ENCODE results near the gene BRINP3. TPM values are rescaled to one million over a fixed set of nuclear protein-coding genes. Genes with fewer than 3 reads are reported as not detected.
A peak's percentile ranks its signal among the peaks of the same experiment; 100 is the strongest.

BRINP3 gene
- total RNA-seq, 1 donor from 2014 or later: not detected

DNA sequence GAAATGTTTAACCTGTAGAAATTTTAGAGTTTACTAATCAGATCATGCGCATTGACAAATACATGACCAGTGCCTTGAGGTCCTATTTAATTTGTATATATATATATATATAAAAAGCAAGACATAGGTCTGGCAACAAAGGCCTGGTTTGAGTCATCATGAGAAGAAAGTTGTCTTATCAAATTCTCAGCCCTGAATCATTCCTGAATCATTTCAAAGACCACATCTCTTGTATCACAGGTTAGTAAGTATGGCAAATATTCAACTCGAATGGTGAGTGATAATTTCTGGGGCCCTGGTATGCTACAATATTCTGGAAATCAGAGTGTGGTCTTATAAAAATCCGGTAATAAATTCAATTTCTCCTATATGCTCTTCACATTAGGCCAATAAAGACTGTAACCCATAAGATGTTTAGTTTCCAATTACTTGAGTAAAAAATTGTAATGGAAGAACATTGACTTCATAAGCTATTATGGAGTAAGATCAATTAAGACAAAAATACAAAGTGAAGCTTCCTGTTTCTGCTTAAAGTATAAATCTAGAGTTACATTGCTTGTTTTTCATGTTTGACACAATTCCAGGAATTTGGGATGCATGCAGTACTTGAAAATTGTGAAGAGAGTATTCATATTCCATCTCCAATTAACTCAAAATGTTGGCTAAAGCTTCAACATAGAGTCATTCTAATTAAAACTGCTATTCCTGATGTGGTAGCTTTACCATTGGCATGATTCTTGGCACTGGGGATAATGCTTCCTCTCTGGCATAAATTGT lies 309.4 kb downstream of the BRINP3 start:
- Histone ChIP-seq H3K79me2 (ENCODE audit: insufficient read depth, low read length) (no peaks in the 10 kb centered on the region), H3K27ac (ENCODE audit: low read depth, low read length) (peak overlapping the region; percentile 87), H3K4me2 (ENCODE audit: low read length) (peak overlapping the region; percentile 61), H3K4me3 (ENCODE audit: insufficient read depth, low read depth, low read length) (no peak overlapping the region), H3K27me3 (ENCODE audit: insufficient read depth, low read length) (no peaks in the 10 kb centered on the region), H3K9ac (ENCODE audit: low read length) (peak overlapping the region; percentile 60), H3K36me3 (ENCODE audit: insufficient read depth, low read length) (no peaks in the 10 kb centered on the region), H2AFZ (ENCODE audit: low read depth, low read length) (peak overlapping the region; percentile 7), H3K9me3 (ENCODE audit: insufficient read depth, low read depth, low read length) (no peaks in the 10 kb centered on the region), H3K4me1 (ENCODE audit: insufficient read depth, low read length) (peaks cover 36% of the 10 kb centered on the region), H4K20me1 (ENCODE audit: insufficient read depth, low read length) (no peaks in the 10 kb centered on the region)
- FAIRE-seq (no peak), DNase-seq (ENCODE audit: low read depth) (peak; percentile 97)
- Mint-ChIP-seq H3K9me3 (ENCODE audit: unreplicated experiment) (no peaks in the 10 kb centered on the region), H3K27me3 (ENCODE audit: low read depth, unreplicated experiment) (no peaks in the 10 kb centered on the region), H3K36me3 (ENCODE audit: low read depth, unreplicated experiment) (no peaks in the 10 kb centered on the region), H3K4me1 (ENCODE audit: low read depth, unreplicated experiment) (peaks cover 21% of the 10 kb centered on the region), H3K27ac (ENCODE audit: unreplicated experiment) (no peak overlapping the region), H3K4me3 (ENCODE audit: unreplicated experiment) (no peak overlapping the region)
- no peak for TF ChIP-seq EZH2 (IDR thresholded peaks at IDR 0.05; ENCODE audit: insufficient read depth, low read length)

DNA sequence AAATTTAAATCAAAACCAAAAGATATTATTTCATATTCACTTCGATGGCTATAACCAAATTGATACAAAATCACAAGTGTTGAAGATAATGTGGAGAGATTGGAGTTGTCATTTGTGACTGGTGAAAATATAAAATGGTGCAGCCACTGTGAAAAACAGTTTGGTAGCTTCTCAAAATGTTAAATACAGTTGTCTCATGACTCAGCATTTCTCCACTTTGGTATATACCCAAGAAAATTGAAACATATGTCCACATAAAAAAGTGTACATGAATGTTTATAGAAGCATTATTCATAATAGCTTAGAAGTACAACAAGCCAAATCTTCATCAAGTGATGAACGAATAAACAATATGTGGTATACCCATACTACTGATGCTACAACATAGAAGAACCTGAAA lies 318.5 kb downstream of the BRINP3 start:
- Histone ChIP-seq H3K4me3 (ENCODE audit: insufficient read depth, low read depth, low read length) (no peak overlapping the region), H3K4me1 (ENCODE audit: insufficient read depth, low read length) (no peaks in the 10 kb centered on the region), H3K4me2 (ENCODE audit: low read length) (no peak overlapping the region), H3K9me3 (ENCODE audit: insufficient read depth, low read depth, low read length) (no peaks in the 10 kb centered on the region), H3K27ac (ENCODE audit: low read depth, low read length) (no peak overlapping the region), H3K9ac (ENCODE audit: low read length) (no peak overlapping the region), H4K20me1 (ENCODE audit: insufficient read depth, low read length) (no peaks in the 10 kb centered on the region), H3K36me3 (ENCODE audit: insufficient read depth, low read length) (no peaks in the 10 kb centered on the region), H3K79me2 (ENCODE audit: insufficient read depth, low read length) (no peaks in the 10 kb centered on the region), H2AFZ (ENCODE audit: low read depth, low read length) (no peak overlapping the region), H3K27me3 (ENCODE audit: insufficient read depth, low read length) (no peaks in the 10 kb centered on the region)
- DNase-seq (ENCODE audit: low read depth): no peak
- Mint-ChIP-seq H3K27ac (ENCODE audit: unreplicated experiment) (no peak overlapping the region), H3K36me3 (ENCODE audit: low read depth, unreplicated experiment) (no peaks in the 10 kb centered on the region), H3K27me3 (ENCODE audit: low read depth, unreplicated experiment) (no peaks in the 10 kb centered on the region), H3K9me3 (ENCODE audit: unreplicated experiment) (peaks cover 3% of the 10 kb centered on the region), H3K4me3 (ENCODE audit: unreplicated experiment) (no peak overlapping the region), H3K4me1 (ENCODE audit: low read depth, unreplicated experiment) (no peaks in the 10 kb centered on the region)
- FAIRE-seq: no peak
- TF ChIP-seq, protein P1, sequence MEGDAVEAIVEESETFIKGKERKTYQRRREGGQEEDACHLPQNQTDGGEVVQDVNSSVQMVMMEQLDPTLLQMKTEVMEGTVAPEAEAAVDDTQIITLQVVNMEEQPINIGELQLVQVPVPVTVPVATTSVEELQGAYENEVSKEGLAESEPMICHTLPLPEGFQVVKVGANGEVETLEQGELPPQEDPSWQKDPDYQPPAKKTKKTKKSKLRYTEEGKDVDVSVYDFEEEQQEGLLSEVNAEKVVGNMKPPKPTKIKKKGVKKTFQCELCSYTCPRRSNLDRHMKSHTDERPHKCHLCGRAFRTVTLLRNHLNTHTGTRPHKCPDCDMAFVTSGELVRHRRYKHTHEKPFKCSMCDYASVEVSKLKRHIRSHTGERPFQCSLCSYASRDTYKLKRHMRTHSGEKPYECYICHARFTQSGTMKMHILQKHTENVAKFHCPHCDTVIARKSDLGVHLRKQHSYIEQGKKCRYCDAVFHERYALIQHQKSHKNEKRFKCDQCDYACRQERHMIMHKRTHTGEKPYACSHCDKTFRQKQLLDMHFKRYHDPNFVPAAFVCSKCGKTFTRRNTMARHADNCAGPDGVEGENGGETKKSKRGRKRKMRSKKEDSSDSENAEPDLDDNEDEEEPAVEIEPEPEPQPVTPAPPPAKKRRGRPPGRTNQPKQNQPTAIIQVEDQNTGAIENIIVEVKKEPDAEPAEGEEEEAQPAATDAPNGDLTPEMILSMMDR (IDR thresholded peaks at IDR 0.05; ENCODE audit: insufficient read depth, low read depth, low read length): no peak
- TF ChIP-seq EZH2 (IDR thresholded peaks at IDR 0.05; ENCODE audit: insufficient read depth, low read length): no peak

DNA sequence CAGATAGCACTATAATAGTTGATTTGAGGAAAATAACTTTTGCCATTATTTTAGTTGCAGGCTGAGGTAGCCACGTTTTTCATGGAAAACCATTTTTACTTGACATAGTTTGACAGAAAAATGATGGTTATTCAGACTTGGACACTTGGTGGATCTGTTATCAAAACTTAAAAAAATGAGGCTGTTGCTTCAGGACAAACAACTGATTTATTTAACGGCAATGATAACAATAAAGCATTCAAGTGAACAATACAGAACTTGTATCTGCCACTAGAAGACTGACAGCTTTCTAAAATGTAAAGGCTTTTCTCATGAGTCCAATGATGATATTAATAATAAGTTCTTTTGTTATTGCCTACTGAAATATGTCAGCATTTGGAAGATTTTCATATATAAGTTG lies 322.9 kb downstream of the BRINP3 start:
- H3K27me3 ChIP-seq (ENCODE audit: insufficient read depth, low read length): no peaks in the 10 kb centered on the region

More for the DNA sequence above, 322.9 kb downstream of the BRINP3 start:
- no peak for FAIRE-seq
- no peaks in the 10 kb centered on the region for H3K9me3 ChIP-seq (ENCODE audit: insufficient read depth, low read depth, low read length)
- H3K4me1 ChIP-seq (ENCODE audit: insufficient read depth, low read length): no peaks in the 10 kb centered on the region
- no peaks in the 10 kb centered on the region for H4K20me1 ChIP-seq (ENCODE audit: insufficient read depth, low read length)
- H3K4me2 ChIP-seq (ENCODE audit: low read length): no peak overlapping the region
- H3K27me3 Mint-ChIP-seq (ENCODE audit: low read depth, unreplicated experiment): no peaks in the 10 kb centered on the region
- H3K4me1 Mint-ChIP-seq (ENCODE audit: low read depth, unreplicated experiment): no peaks in the 10 kb centered on the region
- TF ChIP-seq, protein P1 (IDR thresholded peaks at IDR 0.05; ENCODE audit: insufficient read depth, low read depth, low read length): no peak
- no peak for TF ChIP-seq EZH2 (IDR thresholded peaks at IDR 0.05; ENCODE audit: insufficient read depth, low read length)
- H2AFZ ChIP-seq (ENCODE audit: low read depth, low read length): no peak overlapping the region
- H3K27ac ChIP-seq (ENCODE audit: low read depth, low read length): no peak overlapping the region
- H3K36me3 Mint-ChIP-seq (ENCODE audit: low read depth, unreplicated experiment): no peaks in the 10 kb centered on the region
- no peak for DNase-seq (ENCODE audit: low read depth)
- H3K9ac ChIP-seq (ENCODE audit: low read length): no peak overlapping the region
- no peak overlapping the region for H3K4me3 ChIP-seq (ENCODE audit: insufficient read depth, low read depth, low read length)
- peaks cover 3% of the 10 kb centered on the region for H3K9me3 Mint-ChIP-seq (ENCODE audit: unreplicated experiment)
- H3K27ac Mint-ChIP-seq (ENCODE audit: unreplicated experiment): no peak overlapping the region
- no peaks in the 10 kb centered on the region for H3K79me2 ChIP-seq (ENCODE audit: insufficient read depth, low read length)
- no peak overlapping the region for H3K4me3 Mint-ChIP-seq (ENCODE audit: unreplicated experiment)
- no peaks in the 10 kb centered on the region for H3K36me3 ChIP-seq (ENCODE audit: insufficient read depth, low read length)

All from astrocyte (in vitro differentiated cells and primary cell).